Measurements from ENCODE around the gene PHF21A.

GRCh38 chr11:46170797-46171196 lies 49.5 kb upstream of the PHF21A start:
- TF ChIP-seq CTCF (optimal IDR thresholded peaks at IDR 0.05 in 1 of 3, IDR thresholded peaks at IDR 0.05 in 1 of 3, conservative IDR thresholded peaks at IDR 0.05 in 1 of 3; ENCODE audit: extremely low read depth in 1 of 3, insufficient read depth in 2 of 3, low read length in 3 of 3) (no peak), EZH2 (IDR thresholded peaks at IDR 0.05; ENCODE audit: low read length) (no peak)

All from keratinocyte (primary cell).